ENCODE measurements around the gene EGFL7.

GRCh38 chr9:136685216-136685615 is 22.5 kb downstream of the EGFL7 start:
- TF ChIP-seq, protein P1, sequence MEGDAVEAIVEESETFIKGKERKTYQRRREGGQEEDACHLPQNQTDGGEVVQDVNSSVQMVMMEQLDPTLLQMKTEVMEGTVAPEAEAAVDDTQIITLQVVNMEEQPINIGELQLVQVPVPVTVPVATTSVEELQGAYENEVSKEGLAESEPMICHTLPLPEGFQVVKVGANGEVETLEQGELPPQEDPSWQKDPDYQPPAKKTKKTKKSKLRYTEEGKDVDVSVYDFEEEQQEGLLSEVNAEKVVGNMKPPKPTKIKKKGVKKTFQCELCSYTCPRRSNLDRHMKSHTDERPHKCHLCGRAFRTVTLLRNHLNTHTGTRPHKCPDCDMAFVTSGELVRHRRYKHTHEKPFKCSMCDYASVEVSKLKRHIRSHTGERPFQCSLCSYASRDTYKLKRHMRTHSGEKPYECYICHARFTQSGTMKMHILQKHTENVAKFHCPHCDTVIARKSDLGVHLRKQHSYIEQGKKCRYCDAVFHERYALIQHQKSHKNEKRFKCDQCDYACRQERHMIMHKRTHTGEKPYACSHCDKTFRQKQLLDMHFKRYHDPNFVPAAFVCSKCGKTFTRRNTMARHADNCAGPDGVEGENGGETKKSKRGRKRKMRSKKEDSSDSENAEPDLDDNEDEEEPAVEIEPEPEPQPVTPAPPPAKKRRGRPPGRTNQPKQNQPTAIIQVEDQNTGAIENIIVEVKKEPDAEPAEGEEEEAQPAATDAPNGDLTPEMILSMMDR (conservative IDR thresholded peaks at IDR 0.05; ENCODE audit: low read depth, low read length) = no peak
- no peak for TF ChIP-seq EZH2 (IDR thresholded peaks at IDR 0.05; ENCODE audit: borderline replicate concordance, low read depth, low read length, poor library complexity, severe bottlenecking)
